ENCODE data around the gene PTPRT. TPM values are rescaled to one million over a fixed set of nuclear protein-coding genes. Genes with fewer than 3 reads are reported as not detected.

PTPRT gene
- total RNA-seq, 1 experiment from 2014 or later = 0.20 TPM

DNA sequence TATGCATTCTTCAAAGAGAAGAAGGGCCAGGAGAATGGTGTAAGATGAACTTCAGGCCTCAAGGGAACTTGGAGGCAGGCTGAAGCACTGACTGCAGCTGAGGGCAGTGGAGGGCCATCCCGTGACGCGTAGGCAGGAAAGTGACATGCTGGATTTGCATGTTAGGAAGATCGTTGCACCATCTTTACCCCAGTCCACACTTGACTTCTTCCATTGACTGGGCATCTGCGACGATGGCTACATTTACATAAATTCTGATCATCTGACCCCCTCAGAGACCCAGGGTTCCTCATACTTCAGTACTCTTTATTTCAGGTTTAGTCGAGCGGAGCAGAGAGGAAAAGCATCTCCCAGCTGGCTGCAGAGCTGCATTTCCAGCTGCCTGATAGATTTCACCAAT, 180.2 kb downstream of the PTPRT start:
- CTCF ChIA-PET = no interaction called here

DNA sequence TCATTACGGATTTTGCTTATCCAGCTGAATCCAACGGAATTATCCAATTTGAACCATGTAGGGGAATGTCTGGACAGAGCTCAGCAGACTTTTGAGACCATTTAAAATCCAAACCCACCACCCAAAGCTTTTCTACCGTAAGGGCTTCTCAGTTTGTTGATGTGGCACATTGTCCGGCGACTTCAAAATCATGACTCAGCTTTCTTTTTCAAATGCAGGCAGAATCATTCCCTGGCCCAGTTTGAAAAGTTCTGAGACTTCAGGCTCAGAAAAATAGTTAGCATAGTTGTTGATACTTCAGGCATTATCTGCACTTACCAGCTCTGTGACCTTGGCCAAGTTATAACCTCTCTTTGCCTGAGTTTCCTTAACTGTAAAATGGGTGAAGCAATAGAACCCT, 182.2 kb downstream of the PTPRT start:
- intact Hi-C loops (cut with micrococcal nuclease; ENCODE audit: unreplicated experiment) = no loop called here
- TF ChIP-seq, protein P1, sequence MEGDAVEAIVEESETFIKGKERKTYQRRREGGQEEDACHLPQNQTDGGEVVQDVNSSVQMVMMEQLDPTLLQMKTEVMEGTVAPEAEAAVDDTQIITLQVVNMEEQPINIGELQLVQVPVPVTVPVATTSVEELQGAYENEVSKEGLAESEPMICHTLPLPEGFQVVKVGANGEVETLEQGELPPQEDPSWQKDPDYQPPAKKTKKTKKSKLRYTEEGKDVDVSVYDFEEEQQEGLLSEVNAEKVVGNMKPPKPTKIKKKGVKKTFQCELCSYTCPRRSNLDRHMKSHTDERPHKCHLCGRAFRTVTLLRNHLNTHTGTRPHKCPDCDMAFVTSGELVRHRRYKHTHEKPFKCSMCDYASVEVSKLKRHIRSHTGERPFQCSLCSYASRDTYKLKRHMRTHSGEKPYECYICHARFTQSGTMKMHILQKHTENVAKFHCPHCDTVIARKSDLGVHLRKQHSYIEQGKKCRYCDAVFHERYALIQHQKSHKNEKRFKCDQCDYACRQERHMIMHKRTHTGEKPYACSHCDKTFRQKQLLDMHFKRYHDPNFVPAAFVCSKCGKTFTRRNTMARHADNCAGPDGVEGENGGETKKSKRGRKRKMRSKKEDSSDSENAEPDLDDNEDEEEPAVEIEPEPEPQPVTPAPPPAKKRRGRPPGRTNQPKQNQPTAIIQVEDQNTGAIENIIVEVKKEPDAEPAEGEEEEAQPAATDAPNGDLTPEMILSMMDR (IDR thresholded peaks at IDR 0.05; ENCODE audit: insufficient read depth in 1 of 2, low read depth in 1 of 2, low read length in 1 of 2, severe bottlenecking in 1 of 2, unreplicated experiment in 1 of 2) = no peak
- Mint-ChIP-seq H3K27me3 (ENCODE audit: insufficient read depth, unreplicated experiment) (peaks cover 12% of the 10 kb centered on the region), H3K27ac (ENCODE audit: unreplicated experiment) (no peak overlapping the region), H3K36me3 (ENCODE audit: insufficient read depth, unreplicated experiment) (no peaks in the 10 kb centered on the region), H3K4me1 (ENCODE audit: low read depth, unreplicated experiment) (no peaks in the 10 kb centered on the region), H3K4me3 (ENCODE audit: unreplicated experiment) (no peak overlapping the region), H3K9me3 (ENCODE audit: unreplicated experiment) (no peaks in the 10 kb centered on the region)
- Histone ChIP-seq H3K4me3 (ENCODE audit: low read depth, low read length) (no peak overlapping the region), H3K9me3 (0 out of 2 replicates have a peak, but pooled peaks cover 3% of the 10 kb centered on the region), H3K27me3 (replicated peaks; ENCODE audit: control insufficient read depth, insufficient read depth, low read length) (no peaks in the 10 kb centered on the region; the same call in 1 of the 2 replicates), H3K4me1 (no peaks in the 10 kb centered on the region), H3K36me3 (ENCODE audit: control insufficient read depth, insufficient read depth, low read length) (no peaks in the 10 kb centered on the region)
- BruUV-seq (replicated peaks) = no TSS peak
- no peak for DNase-seq
- ChIA-PET CTCF (no interaction called here), POLR2A (no interaction called here)

More for the DNA sequence above, 180.2 kb downstream of the PTPRT start:
- TF ChIP-seq, protein P1 (IDR thresholded peaks at IDR 0.05; ENCODE audit: insufficient read depth in 1 of 2, low read depth in 1 of 2, low read length in 1 of 2, severe bottlenecking in 1 of 2, unreplicated experiment in 1 of 2) = no peak
- no peaks in the 10 kb centered on the region for H3K36me3 Mint-ChIP-seq (ENCODE audit: insufficient read depth, unreplicated experiment)
- H3K4me1 ChIP-seq = no peaks in the 10 kb centered on the region
- BruUV-seq (replicated peaks) = no TSS peak
- DNase-seq = no peak
- H3K27me3 ChIP-seq (replicated peaks; ENCODE audit: control insufficient read depth, insufficient read depth, low read length) = no peaks in the 10 kb centered on the region; the same call in 1 of the 2 replicates
- H3K4me3 Mint-ChIP-seq (ENCODE audit: unreplicated experiment) = no peak overlapping the region
- H3K27ac Mint-ChIP-seq (ENCODE audit: unreplicated experiment) = no peak overlapping the region
- no peaks in the 10 kb centered on the region for H3K4me1 Mint-ChIP-seq (ENCODE audit: low read depth, unreplicated experiment)
- H3K36me3 ChIP-seq (ENCODE audit: control insufficient read depth, insufficient read depth, low read length) = no peaks in the 10 kb centered on the region
- H3K4me3 ChIP-seq (ENCODE audit: low read depth, low read length) = no peak overlapping the region
- H3K27me3 Mint-ChIP-seq (ENCODE audit: insufficient read depth, unreplicated experiment) = peaks cover 12% of the 10 kb centered on the region
- intact Hi-C loops (cut with micrococcal nuclease; ENCODE audit: unreplicated experiment) = no loop called here
- no peaks in the 10 kb centered on the region for H3K9me3 ChIP-seq
- H3K9me3 Mint-ChIP-seq (ENCODE audit: unreplicated experiment) = no peaks in the 10 kb centered on the region
- POLR2A ChIA-PET = no interaction called here

DNA sequence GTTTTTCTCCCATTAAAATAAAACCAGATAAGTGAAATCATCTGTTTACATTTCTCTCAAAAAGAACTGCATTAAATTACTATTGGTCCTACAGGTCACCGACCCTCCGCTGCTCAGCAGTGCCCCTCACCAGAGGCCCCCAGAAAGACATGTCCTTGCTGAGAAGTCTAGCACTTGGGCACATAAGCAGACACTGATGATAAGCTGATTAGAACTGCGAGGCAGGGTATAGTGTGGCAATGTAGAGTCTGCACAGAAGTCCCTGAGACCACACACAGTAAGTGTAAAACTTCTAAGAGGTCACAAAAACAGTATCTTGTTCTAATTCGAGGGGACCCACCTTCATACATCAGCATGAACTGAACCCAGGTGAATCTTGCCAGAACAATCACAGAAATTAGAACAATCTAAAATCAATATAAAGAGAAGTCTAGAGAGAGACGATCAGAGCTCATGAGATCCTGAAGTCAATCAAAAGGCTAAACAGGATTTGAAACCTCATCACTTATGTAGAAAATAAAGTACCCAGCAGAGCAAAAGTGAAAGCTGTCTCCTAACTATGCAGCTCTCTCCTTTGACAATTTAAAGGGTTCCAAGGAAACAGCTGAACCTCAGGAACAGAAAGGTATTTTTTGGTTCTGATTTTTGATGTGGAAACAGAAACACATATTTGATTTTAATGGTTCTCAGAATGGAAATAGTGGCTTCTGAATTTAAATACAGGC, 182.9 kb downstream of the PTPRT start:
- 0 out of 2 replicates have a peak, but pooled peaks cover 5% of the 10 kb centered on the region for H3K9me3 ChIP-seq
- Mint-ChIP-seq H3K4me1 (ENCODE audit: low read depth, unreplicated experiment) (no peaks in the 10 kb centered on the region), H3K27ac (ENCODE audit: unreplicated experiment) (no peak overlapping the region), H3K27me3 (ENCODE audit: insufficient read depth, unreplicated experiment) (peaks cover 12% of the 10 kb centered on the region), H3K36me3 (ENCODE audit: insufficient read depth, unreplicated experiment) (no peaks in the 10 kb centered on the region), H3K4me3 (ENCODE audit: unreplicated experiment) (no peak overlapping the region), H3K9me3 (ENCODE audit: unreplicated experiment) (no peaks in the 10 kb centered on the region)
- no peaks in the 10 kb centered on the region; the same call in 1 of the 2 replicates for H3K27me3 ChIP-seq (replicated peaks; ENCODE audit: control insufficient read depth, insufficient read depth, low read length)
- no TSS peak for BruUV-seq (replicated peaks)
- no peaks in the 10 kb centered on the region for H3K4me1 ChIP-seq
- H3K4me3 ChIP-seq (ENCODE audit: low read depth, low read length) = no peak overlapping the region
- ChIA-PET POLR2A (no interaction called here), CTCF (no interaction called here)
- intact Hi-C loops (cut with micrococcal nuclease; ENCODE audit: unreplicated experiment) = no loop called here
- no peak for DNase-seq
- H3K36me3 ChIP-seq (ENCODE audit: control insufficient read depth, insufficient read depth, low read length) = no peaks in the 10 kb centered on the region
- TF ChIP-seq, protein P1 (IDR thresholded peaks at IDR 0.05; ENCODE audit: insufficient read depth in 1 of 2, low read depth in 1 of 2, low read length in 1 of 2, severe bottlenecking in 1 of 2, unreplicated experiment in 1 of 2) = no peak
